Measurements from ENCODE around the gene JPT2.
A peak's percentile ranks its signal among the peaks of the same experiment; 100 is the strongest.
"Not testable (repeated sequence)": the region's sequence is repeated elsewhere in the genome, so short reads cannot be mapped to it uniquely, and the experiment has no call there.

The JPT2 gene

GRCh38 chr16:1732071-1732470 lies 54.0 kb downstream of the JPT2 start:
- DNase-seq (ENCODE audit: low read depth): no peak

DNA sequence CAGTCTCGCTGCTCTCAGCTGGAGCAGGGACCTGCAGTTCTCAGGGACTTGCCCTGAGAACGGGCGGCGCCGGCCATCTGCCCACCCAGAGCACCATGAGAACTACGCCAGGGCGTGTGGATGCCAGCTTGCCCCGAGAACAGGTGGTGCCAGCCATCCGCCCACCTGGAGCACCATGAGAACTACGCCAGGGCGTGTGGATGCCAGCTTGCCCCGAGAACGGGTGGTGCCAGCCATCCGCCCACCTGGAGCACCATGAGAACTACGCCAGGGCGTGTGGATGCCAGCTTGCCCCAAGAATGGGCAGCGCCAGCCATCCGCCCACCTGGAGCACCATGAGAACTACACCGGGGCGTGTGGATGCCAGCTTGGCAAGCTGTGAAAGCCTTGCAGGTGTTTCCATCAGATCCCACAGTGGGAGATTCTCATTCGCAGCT lies 54.5 kb downstream of the JPT2 start:
- DNase-seq (ENCODE audit: low read depth): not testable (repeated sequence)

DNA sequence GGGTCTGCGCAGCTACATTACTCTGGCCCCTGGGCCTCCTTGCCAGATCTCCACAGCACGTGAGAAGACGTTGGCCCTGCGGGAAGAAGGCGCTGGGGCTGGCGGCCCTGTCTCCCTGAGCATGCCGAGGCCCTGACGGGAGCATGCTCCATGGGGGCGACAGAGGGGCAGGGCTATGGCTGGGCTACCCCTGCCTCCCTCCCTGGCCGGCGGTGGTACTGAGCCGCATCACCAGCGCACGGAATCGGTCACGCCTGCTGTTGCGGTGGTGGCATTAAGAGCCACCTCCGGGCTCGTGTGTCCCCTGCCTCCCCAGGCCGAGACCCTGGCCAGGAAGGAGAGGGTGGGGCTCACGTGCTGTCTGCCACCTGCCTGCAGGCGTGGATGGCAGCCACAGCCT lies 56.0 kb downstream of the JPT2 start:
- no peak for DNase-seq (ENCODE audit: low read depth)

DNA sequence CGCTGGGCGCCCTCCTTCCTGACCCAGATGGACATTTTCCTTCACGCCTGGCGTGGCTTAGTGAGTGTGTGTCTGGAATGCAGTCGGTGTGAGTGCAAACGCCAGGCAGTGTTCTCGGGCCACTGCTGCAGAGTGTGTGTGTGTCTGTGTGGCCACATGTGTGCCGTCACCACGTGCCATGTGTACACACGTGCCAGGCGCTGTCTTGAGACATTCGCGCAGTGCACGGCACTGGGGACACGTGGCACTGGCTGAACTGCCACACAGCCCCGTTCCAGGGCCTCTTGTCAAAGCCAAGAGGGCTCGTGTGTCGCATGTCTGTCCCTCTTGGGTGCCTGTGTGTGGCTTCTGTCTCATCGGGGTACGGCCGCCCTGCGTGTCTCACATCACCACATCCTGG lies 56.7 kb downstream of the JPT2 start:
- DNase-seq (ENCODE audit: low read depth): no peak

DNA sequence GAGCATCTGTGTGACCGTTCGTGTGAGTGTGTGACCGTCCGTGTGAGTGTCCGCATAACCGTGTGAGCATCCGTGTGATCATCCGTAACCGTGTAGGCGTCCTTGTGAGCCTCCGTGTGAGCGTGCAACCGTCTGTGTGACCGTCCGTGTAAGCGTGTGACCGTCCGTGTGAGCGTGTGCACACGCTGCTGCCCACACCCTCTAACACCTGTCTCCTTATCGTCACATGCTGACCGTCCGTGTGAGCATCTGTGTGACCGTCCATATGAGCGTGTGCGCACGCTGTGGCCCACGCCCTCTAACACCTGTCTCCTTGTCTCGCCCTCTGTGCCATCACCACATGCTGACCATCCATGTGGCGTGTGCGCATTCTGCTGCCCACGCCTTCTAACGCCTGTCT lies 62.2 kb downstream of the JPT2 start:
- no peak for DNase-seq (ENCODE audit: low read depth)

DNA sequence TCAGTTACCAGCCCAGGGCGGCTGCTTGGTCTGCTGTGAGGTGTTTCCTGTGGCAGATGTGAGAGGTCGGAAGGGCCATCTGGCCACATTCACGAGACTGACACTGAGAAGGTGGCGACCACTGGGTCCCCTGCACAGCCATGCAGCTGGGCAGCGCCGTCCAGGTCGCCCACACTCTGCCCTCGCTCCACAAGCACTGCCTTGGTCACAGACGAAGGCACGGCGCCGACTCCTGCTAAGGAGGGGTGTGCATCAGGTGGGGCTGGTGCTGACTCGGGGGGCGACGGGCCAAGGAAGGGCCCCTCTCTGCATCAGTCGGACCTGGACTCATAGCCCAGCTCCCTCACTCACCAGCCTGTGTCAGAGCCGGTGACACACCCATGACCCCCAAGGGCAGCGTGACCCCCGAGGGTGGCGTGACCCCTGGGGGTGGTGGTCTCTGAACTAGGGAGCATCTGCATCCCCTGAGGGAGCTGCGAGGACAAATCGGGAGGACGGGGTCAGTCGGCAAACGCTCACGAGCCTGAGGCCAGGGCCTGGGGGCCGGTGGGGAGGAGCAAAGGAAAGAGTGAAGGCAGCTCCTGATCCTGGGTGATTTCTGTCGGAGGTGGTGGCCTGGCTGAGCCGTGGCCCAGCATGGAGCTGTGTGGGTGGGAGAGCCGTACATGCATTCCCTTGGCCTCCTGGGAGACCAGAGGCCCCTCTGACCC lies 62.9 kb downstream of the JPT2 start:
- DNase-seq (ENCODE audit: low read depth): no peak

- no peak for DNase-seq (ENCODE audit: low read depth)
Measured at GRCh38 chr16:1741553-1742165, 63.6 kb downstream of the JPT2 start.

DNA sequence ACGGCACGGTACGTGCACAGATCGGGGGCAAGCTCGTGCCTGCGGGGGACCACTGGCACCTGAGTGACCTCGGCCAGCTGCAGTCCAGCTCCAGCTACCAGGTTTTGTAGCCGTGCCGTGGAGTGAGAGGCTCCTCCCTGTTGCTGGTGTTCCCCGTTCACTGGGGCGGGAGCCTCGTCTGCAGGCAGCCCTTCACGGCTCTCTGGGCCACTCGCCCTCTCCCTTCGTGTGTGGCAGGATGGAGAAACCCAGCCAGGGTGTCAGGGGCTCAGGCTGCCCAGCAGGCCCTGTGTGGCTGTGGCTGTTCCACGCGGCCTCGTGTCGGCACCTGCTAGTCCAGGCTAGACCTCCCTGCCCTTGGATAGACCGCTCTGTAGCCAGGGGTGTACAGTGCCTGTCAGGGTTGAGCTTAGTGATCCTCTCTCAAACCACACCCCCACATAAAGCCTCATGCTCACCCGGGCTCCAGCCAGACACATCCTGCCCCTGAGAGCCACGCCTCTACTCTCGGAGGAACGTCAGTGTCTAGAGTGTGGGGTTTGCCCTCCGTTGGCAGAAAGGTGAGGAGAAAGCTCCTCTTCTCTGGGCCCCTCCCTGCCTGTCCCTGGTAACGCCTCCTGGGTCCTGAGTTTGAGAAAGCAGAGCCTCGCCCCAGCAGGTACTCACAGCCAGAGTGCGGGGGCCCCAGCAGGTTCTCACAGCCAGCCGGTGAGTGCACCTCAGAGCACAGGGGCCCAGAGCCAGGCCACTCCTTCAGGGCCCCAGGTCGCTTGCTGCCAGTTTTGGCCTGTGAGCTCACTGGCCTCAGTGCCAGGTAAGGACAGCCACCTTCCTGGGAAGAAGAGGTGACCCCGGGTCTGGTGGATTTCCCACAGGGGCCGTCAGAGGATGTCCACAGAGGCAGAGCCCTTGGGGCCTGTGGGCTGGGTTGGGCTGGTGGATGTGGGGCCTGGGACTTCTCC lies 65.6 kb downstream of the JPT2 start:
- DNase-seq (ENCODE audit: low read depth): no peak

GRCh38 chr16:1744338-1744840 lies 66.3 kb downstream of the JPT2 start:
- DNase-seq (ENCODE audit: low read depth): no peak

GRCh38 chr16:1745181-1745899 lies 67.3 kb downstream of the JPT2 start:
- peak; percentile 38 for DNase-seq (ENCODE audit: low read depth)

DNA sequence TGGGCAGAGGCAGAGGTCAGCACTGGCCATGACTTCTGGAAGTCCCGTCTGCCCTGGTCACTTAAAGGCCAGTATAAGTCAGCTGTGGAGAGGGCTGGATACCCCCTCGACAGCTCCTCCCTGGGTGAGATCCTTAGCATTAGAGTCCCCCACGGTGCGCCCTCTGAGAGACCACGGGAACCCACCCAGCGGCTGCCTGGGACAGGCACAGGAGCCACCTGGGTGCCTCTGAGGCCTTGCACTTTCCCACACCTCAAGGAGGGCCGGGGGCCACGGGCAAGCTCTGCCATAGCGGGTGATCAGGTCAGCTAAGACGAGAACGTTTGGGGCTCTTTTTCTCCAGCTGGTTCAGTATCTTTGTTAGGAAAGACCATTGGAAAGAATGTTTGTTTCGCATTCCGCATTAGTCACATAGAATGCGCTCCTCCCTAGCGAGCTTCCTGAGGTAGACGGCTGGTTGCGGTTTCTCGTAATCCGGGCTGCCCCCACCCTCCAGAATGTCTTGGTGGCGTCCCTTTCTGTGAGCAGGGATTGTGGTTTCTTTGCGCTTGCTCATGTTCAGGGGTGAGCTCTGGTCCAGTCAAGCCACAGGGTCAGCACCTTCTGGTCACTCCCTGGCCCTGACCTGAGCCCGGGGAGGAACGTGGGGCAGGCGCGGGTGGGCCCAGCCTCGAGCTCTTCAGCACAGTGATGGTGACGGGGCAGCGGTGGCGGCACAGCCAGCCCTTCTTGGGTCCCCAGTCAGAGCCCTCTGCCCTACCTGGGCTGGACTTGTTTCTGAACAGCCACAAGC lies 68.0 kb downstream of the JPT2 start:
- DNase-seq (ENCODE audit: low read depth): peak; percentile 93

DNA sequence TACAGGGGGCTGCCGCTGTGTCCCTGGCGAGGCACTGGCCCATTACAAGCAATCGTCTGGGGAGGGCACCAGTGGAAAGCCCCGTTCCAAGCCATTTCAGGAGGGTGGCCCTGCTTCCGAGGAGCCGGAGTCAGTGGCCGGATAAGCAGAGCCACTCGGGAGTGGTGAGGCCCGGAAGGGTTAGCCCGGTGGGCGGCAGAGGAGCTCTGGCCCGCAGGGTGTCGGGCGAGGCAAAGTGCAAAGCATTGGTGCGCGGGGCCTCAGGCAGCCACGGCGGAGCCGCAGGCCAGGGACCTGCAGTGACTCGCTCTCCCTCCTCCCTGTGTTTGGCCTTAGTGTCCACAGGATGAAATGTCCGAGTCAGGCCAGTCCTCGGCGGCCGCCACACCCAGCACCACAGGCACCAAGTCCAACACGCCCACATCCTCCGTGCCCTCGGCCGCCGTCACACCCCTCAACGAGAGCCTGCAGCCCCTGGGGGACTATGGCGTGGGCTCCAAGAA lies 68.7 kb downstream of the JPT2 start:
- no peak for DNase-seq (ENCODE audit: low read depth)

DNA sequence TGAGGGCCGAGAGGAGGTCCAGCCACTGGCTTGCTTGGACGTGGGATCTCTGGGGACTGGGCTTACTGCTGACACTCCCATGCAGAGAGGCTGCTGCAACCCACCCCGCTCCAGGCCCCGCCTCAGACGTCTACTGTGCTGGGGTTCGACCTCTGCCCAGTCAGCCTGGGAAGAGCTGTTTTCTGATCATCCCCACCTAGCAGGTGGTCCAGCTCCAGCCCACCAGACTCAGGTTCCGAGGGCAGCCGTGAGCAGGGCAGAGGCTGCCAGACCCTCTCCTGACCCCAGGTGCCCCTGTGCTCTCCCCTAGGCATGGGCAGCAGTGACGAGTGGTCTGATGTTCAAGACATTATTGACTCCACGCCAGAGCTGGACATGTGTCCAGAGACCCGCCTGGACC lies 69.9 kb downstream of the JPT2 start:
- DNase-seq (ENCODE audit: low read depth): no peak

- DNase-seq (ENCODE audit: low read depth): no peak
Measured at GRCh38 chr16:1749152-1750117, 71.4 kb downstream of the JPT2 start.

Data from non-pigmented ciliary epithelial cell (primary cell).